Right lobe of liver (tissue), 4 donors: ENCODE data around the gene C1QL2.

ENCODE experiments used
- POLR2A ChIP-seq: fragments of 450-650 bp; IDR thresholded peaks from one replicate; pipeline ENCODE4 v1.6.1; 2017; ENCODE audit warnings: antibody characterized with exemption, mild to moderate bottlenecking
- TF ChIP-seq, protein P1 (sequence below), 4 donors: fragments of 200-600 bp in 3 of 4; fragments of 450-650 bp in 1 of 4; IDR thresholded peaks; one replicate each; pipeline versions ENCODE4 v1.5.1 to v1.8.0; 2016 to 2022; ENCODE audit warnings: antibody characterized with exemption in 4 of 4, mild to moderate bottlenecking in 2 of 4
- donor health status: DM: no; HTN: no; CAD: no.
- donor health status: DM: no; HTN: no; CAD: no.
- donor health status: DM: no; HTN: yes; CAD: no.

GRCh38 chr2:119112770-119113488, 45.6 kb downstream of the C1QL2 start:
- TF ChIP-seq, protein P1, sequence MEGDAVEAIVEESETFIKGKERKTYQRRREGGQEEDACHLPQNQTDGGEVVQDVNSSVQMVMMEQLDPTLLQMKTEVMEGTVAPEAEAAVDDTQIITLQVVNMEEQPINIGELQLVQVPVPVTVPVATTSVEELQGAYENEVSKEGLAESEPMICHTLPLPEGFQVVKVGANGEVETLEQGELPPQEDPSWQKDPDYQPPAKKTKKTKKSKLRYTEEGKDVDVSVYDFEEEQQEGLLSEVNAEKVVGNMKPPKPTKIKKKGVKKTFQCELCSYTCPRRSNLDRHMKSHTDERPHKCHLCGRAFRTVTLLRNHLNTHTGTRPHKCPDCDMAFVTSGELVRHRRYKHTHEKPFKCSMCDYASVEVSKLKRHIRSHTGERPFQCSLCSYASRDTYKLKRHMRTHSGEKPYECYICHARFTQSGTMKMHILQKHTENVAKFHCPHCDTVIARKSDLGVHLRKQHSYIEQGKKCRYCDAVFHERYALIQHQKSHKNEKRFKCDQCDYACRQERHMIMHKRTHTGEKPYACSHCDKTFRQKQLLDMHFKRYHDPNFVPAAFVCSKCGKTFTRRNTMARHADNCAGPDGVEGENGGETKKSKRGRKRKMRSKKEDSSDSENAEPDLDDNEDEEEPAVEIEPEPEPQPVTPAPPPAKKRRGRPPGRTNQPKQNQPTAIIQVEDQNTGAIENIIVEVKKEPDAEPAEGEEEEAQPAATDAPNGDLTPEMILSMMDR (IDR thresholded peaks at IDR 0.05) = no peak
- no peak for TF ChIP-seq POLR2A
